ENCODE data around the gene KDSR.

Gene KDSR

GRCh38 chr18:63282793-63283192, 84.2 kb downstream of the KDSR start:
- no peak for DNase-seq

All from CD4-positive, alpha-beta T cell treated with Interleukin-6 for 4 hours (primary cell).